Esophagus muscularis mucosa (tissue), 4 donors: ENCODE data around the gene GABRP. TPM values are rescaled to one million over a fixed set of nuclear protein-coding genes. Genes with fewer than 3 reads are reported as not detected.

Source experiments
- DNase-seq: peaks from one replicate; pipeline ENCODE4 v3.0.0-alpha.2; 2017; ENCODE audit errors: extremely low spot score
- H3K27ac ChIP-seq, 4 donors: fragments of 200-600 bp; sonication (generic); replicated peaks in 1 of 4; 1 replicate in 3 of 4; 2 replicates in 1 of 4; pipeline ENCODE4 v1.5.1; 2016 to 2019; ENCODE audit warnings: mild to moderate bottlenecking in 1 of 4
- H3K27me3 ChIP-seq, 4 donors: fragments of 200-600 bp; sonication (generic); one replicate each; pipeline versions ENCODE4 v1.5.1 to v1.6.0; 2016 to 2019
- H3K36me3 ChIP-seq, 4 donors: fragments of 200-600 bp; sonication (generic); one replicate each; pipeline ENCODE4 v1.5.1; 2016 to 2019
- H3K4me1 ChIP-seq, 4 donors: fragments of 200-600 bp; sonication (generic); one replicate each; pipeline ENCODE4 v1.5.1; 2016 to 2019
- H3K4me3 ChIP-seq, 4 donors: fragments of 200-600 bp; sonication (generic); 1 replicate in 2 of 4; 2 replicates in 2 of 4; pipeline ENCODE4 v1.5.1; 2016 to 2019; ENCODE audit warnings: mild to moderate bottlenecking in 4 of 4, moderate library complexity in 1 of 4
- H3K9me3 ChIP-seq, 4 donors: fragments of 200-600 bp; sonication (generic); 1 replicate in 3 of 4; 2 replicates in 1 of 4; pipeline ENCODE4 v1.5.1; 2016 to 2019
- CTCF ChIP-seq, 3 experiments: fragments of 200-600 bp in 2 of 3; fragments of 450-650 bp in 1 of 3; sonication (generic) in 2 of 3; IDR thresholded peaks; one replicate each; pipeline ENCODE4 v1.5.1; 2017 to 2019; ENCODE audit warnings: antibody characterized with exemption in 3 of 3, mild to moderate bottlenecking in 2 of 3, moderate library complexity in 1 of 3
- EP300 ChIP-seq: sonication (generic); formaldehyde crosslinking; IDR thresholded peaks from one replicate; pipeline ENCODE4 v1.6.1; 2017; ENCODE audit warnings: antibody characterized with exemption
- POLR2A ChIP-seq: fragments of 450-650 bp; IDR thresholded peaks from one replicate; pipeline ENCODE4 v1.6.1; 2017; ENCODE audit warnings: antibody characterized with exemption, moderate library complexity, mild to moderate bottlenecking, low read depth
- POLR2AphosphoS5 ChIP-seq, 2 donors: sonication (generic); formaldehyde crosslinking; IDR thresholded peaks; one replicate each; pipeline ENCODE4 v1.6.1; 2017; ENCODE audit warnings: antibody characterized with exemption in 2 of 2
- WGBS: methylation state at CpG from one replicate; pipeline ENCODE4 v1.1.5; 2018; 5-methylcytosine and 5-hydroxymethylcytosine counted together
- intact Hi-C: fragments of 100-400 bp; cut with DNase I; formaldehyde crosslinking; loops from one replicate; pipeline ENCODE4 v1.15.1; 2023
- total RNA-seq, 4 donors: library from RNA; depleted of rRNA; stranded (reverse); fragments of >200 nt; gene quantifications; one replicate each; pipeline versions ENCODE4 v1.1.0 to v1.2.1, GENCODE V29; 2016

The GABRP gene
- total RNA-seq, 4 donors from 2014 or later: 0.42 TPM; not detected in 3

- WGBS: 69% methylated on average over 3 of the region's 3 CpGs
- Histone ChIP-seq H3K9me3 (peaks cover 0 to 7% (median under 1%) of the 10 kb centered on the region in 4 donors), H3K4me1 (peaks cover 11 to 20% (median 18%) of the 10 kb centered on the region in 4 donors), H3K27me3 (peaks cover 0 to 17% (median 0%) of the 10 kb centered on the region in 4 donors), H3K36me3 (no peaks in the 10 kb centered on the region), H3K27ac (no peak overlapping the region), H3K4me3 (no peak overlapping the region)
- intact Hi-C loops: loop anchor here (10.0 kb wide), 1 partner anchor 604 kb away; no protein-coding TSS in a partner anchor
- TF ChIP-seq POLR2A (no peak), CTCF (IDR thresholded peaks at IDR 0.05) (no peak), EP300 (no peak)
- DNase-seq: peak; percentile 39
Observed at GRCh38 chr5:170740551-170741205, 42.8 kb upstream of the GABRP start.

GRCh38 chr5:170741801-170742200, 41.7 kb upstream of the GABRP start:
- DNase-seq: peak; percentile 90

DNA sequence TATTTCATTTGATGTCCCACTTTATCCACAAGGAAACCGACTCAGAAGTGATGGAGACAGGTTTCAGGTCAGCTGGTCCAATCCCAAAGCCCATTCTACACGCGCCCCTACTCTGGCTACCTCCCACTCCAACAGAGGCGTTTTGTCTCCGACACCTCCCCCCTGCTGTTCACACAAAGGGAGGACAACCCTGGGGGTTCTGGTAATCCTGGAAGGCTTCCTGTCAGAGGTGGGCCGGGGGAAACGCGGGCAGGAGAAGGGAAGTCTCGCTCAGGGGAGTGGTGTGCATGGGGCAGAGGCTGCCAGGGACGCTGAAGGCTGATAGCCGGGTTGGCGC, 39.7 kb upstream of the GABRP start:
- Histone ChIP-seq H3K4me1 (peaks cover 24 to 38% (median 29%) of the 10 kb centered on the region in 4 donors), H3K9me3 (no peaks in the 10 kb centered on the region), H3K27me3 (peaks cover 0 to 30% (median 0%) of the 10 kb centered on the region in 4 donors), H3K36me3 (no peaks in the 10 kb centered on the region), H3K4me3 (peak overlapping the region in 1 of 4 donors; percentile 18), H3K27ac (no peak overlapping the region)
- intact Hi-C loops: loop anchor here (1.0 to 10.0 kb wide), 2 partner anchors 47 to 601 kb away; no protein-coding TSS in a partner anchor
- 14% methylated on average over 12 of the region's 12 CpGs for WGBS
- TF ChIP-seq EP300 (no peak), POLR2AphosphoS5 (IDR thresholded peaks at IDR 0.05) (no peak), CTCF (IDR thresholded peaks at IDR 0.05) (no peak), POLR2A (no peak)
- DNase-seq: peak; percentile 39

More at GRCh38 chr5:170741801-170742200, 41.7 kb upstream of the GABRP start:
- Histone ChIP-seq H3K36me3 (no peaks in the 10 kb centered on the region), H3K27me3 (peaks cover 0 to 23% (median 0%) of the 10 kb centered on the region in 4 donors), H3K4me1 (peaks cover 23 to 29% (median 26%) of the 10 kb centered on the region in 4 donors), H3K9me3 (no peaks in the 10 kb centered on the region), H3K27ac (no peak overlapping the region), H3K4me3 (no peak overlapping the region)
- intact Hi-C loops: loop anchor here (10.0 kb wide), 1 partner anchor 603 kb away; no protein-coding TSS in a partner anchor
- no peak for TF ChIP-seq CTCF (IDR thresholded peaks at IDR 0.05)
- TF ChIP-seq POLR2A: no peak
- no peak for TF ChIP-seq POLR2AphosphoS5 (IDR thresholded peaks at IDR 0.05)
- no peak for TF ChIP-seq EP300
- 69% methylated on average over 8 of the region's 8 CpGs for WGBS

DNA sequence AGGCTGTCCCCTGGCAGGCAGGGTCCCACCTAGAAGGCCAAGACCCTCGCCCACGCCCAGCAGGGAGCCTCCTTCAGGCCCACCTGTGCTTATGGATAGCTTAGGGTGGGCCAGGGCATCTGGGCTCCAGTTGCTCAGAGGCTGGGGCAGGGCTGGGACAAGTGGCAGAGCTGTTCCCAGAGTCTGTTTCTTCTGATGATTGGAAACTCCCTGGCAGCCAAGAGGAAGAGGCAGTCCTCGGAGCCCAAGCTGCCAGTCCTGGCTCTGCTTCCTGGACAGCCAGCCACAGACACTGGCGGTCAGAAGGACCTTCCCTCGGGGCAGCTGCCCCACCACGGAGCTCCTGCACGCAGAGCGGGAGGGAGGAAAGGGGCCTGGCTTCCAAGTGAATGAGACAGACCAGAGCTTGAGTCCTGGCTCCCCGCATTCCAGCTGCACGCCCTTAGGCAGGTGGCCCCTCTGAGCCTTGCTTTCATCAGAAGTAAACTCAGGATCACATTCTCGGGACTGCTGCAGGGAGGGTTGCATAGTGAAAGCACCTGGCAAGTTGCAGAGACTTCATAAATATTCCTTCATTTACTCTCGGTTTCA, 37.9 kb upstream of the GABRP start:
- Histone ChIP-seq H3K4me3 (no peak overlapping the region), H3K4me1 (peaks cover 24 to 46% (median 29%) of the 10 kb centered on the region in 4 donors), H3K9me3 (no peaks in the 10 kb centered on the region), H3K36me3 (no peaks in the 10 kb centered on the region), H3K27me3 (peaks cover 0 to 40% (median 0%) of the 10 kb centered on the region in 4 donors), H3K27ac (peak overlapping the region in 3 of 4 donors; percentile 3 to 52 (median 15))
- WGBS: 40% methylated on average over 5 of the region's 12 CpGs
- peak; percentile 90 for DNase-seq
- intact Hi-C loops: loop anchor here (10.0 kb wide), 1 partner anchor 599 kb away; no protein-coding TSS in a partner anchor
- TF ChIP-seq POLR2AphosphoS5 (IDR thresholded peaks at IDR 0.05): no peak
- TF ChIP-seq CTCF (IDR thresholded peaks at IDR 0.05): no peak
- no peak for TF ChIP-seq POLR2A
- no peak for TF ChIP-seq EP300
